OCI-LY1 (cell line): ENCODE results near the gene PAPSS1.

Experiments
- CTCF ChIP-seq: fragments of 200-600 bp; sonication (generic), shearing (Covaris generic); IDR thresholded peaks from 2 replicates; pipeline ENCODE4 v1.5.1; 2017; ENCODE audit warnings: mild to moderate bottlenecking, antibody characterized with exemption, low read length, moderate library complexity, mixed read lengths
- EZH2 ChIP-seq: fragments of 200-600 bp; sonication (generic), shearing (Covaris generic); IDR thresholded peaks from 2 replicates; pipeline ENCODE4 v1.8.0; 2017; ENCODE audit warnings: borderline replicate concordance, mixed run types, mild to moderate bottlenecking, antibody characterized with exemption, low read length, moderate library complexity, mixed read lengths

GRCh38 chr4:107736037-107736436 lies 16.0 kb upstream of the PAPSS1 start:
- no peak for TF ChIP-seq CTCF
- no peak for TF ChIP-seq EZH2
